H1 (cell line): ENCODE data around the gene RNF135. TPM values are rescaled to one million over a fixed set of nuclear protein-coding genes. Genes with fewer than 3 reads are reported as not detected.

Source experiments
- CTCF ChIA-PET: fragments of 300-600 bp; sonication (Branson Sonifier 250); formaldehyde crosslinking; loops from one replicate; lab custom pipeline; 2021; ENCODE audit not compliant: partially characterized antibody; lab: Charles Lee
- POLR2A ChIA-PET: fragments of 300-600 bp; sonication (Branson Sonifier 250); formaldehyde crosslinking; loops from one replicate; lab custom pipeline; 2021; ENCODE audit warnings: inconsistent platforms; ENCODE audit not compliant: partially characterized antibody; lab: Charles Lee
- DNase-seq, 2 experiments: peaks; one replicate each; pipeline versions ENCODE4 v3.0.0 to v3.0.0-alpha.2; 2010 to 2022; ENCODE audit warnings: low spot score in 2 of 2, low read depth in 1 of 2, mixed read lengths in 1 of 2
- FAIRE-seq: peaks from 2 replicates; lab custom pipeline; 2011; peaks lifted over from hg19 to GRCh38; lab: Jason Lieb, UNC
- H2AFZ ChIP-seq: 2 replicates; pipeline ENCODE4 v1.8.1; 2012; ENCODE audit warnings: low read length, inconsistent platforms
- H2AK5ac ChIP-seq: 2 replicates; pipeline ENCODE4 v1.6.1; 2013; ENCODE audit warnings: low read depth, low read length
- H2BK120ac ChIP-seq: replicated peaks from 2 replicates; pipeline ENCODE3; 2013; ENCODE audit warnings: low read depth, low read length, inconsistent platforms
- H2BK12ac ChIP-seq: 2 replicates; pipeline ENCODE4 v1.6.1; 2013; ENCODE audit warnings: low read depth, low read length
- H2BK15ac ChIP-seq: 2 replicates; pipeline ENCODE4 v1.6.1; 2013; ENCODE audit warnings: low read length
- H2BK20ac ChIP-seq: 2 replicates; pipeline ENCODE4 v1.6.1; 2013; ENCODE audit warnings: low read length
- H2BK5ac ChIP-seq: 2 replicates; pipeline ENCODE4 v1.6.1; 2013; ENCODE audit warnings: low read depth, low read length
- H3K14ac ChIP-seq: 2 replicates; pipeline ENCODE4 v1.6.1; 2013; ENCODE audit warnings: inconsistent platforms; ENCODE audit not compliant: insufficient read length
- H3K18ac ChIP-seq: 2 replicates; pipeline ENCODE4 v1.6.1; 2013; ENCODE audit warnings: low read length; ENCODE audit errors: extremely low read depth
- H3K23ac ChIP-seq: 2 replicates; pipeline ENCODE4 v1.6.1; 2013; ENCODE audit warnings: inconsistent platforms; ENCODE audit not compliant: insufficient read length
- H3K23me2 ChIP-seq: 2 replicates; pipeline ENCODE4 v1.6.1; 2013; ENCODE audit warnings: low read depth, low read length
- H3K27ac ChIP-seq: 2 replicates; pipeline ENCODE4 v1.6.1; 2011; ENCODE audit warnings: low read depth, low read length, inconsistent platforms
- H3K27me3 ChIP-seq, 4 experiments: replicated peaks in 1 of 4; 1 replicate in 1 of 4; 2 replicates in 3 of 4; pipeline versions ENCODE4 v1.6.1 to v1.8.1; 2011 to 2013; ENCODE audit warnings: low read length in 3 of 4, mild to moderate bottlenecking in 3 of 4, inconsistent platforms in 2 of 4, mixed read lengths in 2 of 4, moderate library complexity in 1 of 4; ENCODE audit not compliant: control insufficient read depth in 3 of 4, insufficient read depth in 3 of 4; ENCODE audit errors: extremely low read depth in 1 of 4
- H3K36me3 ChIP-seq, 4 experiments: 2 replicates each; pipeline versions ENCODE4 v1.6.1 to v1.8.1; 2011 to 2013; ENCODE audit warnings: mild to moderate bottlenecking in 4 of 4, low read length in 3 of 4, moderate library complexity in 2 of 4, control low read depth in 1 of 4, inconsistent platforms in 1 of 4; ENCODE audit not compliant: insufficient read depth in 4 of 4, control insufficient read depth in 2 of 4
- H3K4ac ChIP-seq: replicated peaks from 2 replicates; pipeline ENCODE3; 2013; ENCODE audit warnings: low read length, low read depth, mixed read lengths, inconsistent platforms; ENCODE audit not compliant: insufficient read length
- H3K4me1 ChIP-seq, 4 experiments: replicated peaks in 1 of 4; 1 replicate in 1 of 4; 2 replicates in 3 of 4; pipeline versions ENCODE4 v1.6.1 to v1.8.1; 2011 to 2013; ENCODE audit warnings: low read length in 3 of 4, inconsistent platforms in 2 of 4, mixed read lengths in 1 of 4; ENCODE audit not compliant: insufficient read depth in 4 of 4, control insufficient read depth in 3 of 4
- H3K4me2 ChIP-seq, 2 experiments: 2 replicates each; pipeline versions ENCODE4 v1.6.1 to v1.8.1; 2011 to 2013; ENCODE audit warnings: low read depth in 2 of 2, low read length in 2 of 2, control low read depth in 1 of 2, inconsistent platforms in 1 of 2, mild to moderate bottlenecking in 1 of 2; ENCODE audit not compliant: insufficient read depth in 1 of 2
- H3K4me3 ChIP-seq, 4 experiments: fragments of 200-600, 300-600 bp in 1 of 4; sonication (generic), shearing (Covaris generic), sonication (Bioruptor Twin) in 1 of 4; 2 replicates each; pipeline versions ENCODE4 v1.5.1 to v1.8.1; 2011 to 2016; ENCODE audit warnings: low read length in 4 of 4, low read depth in 3 of 4, control low read depth in 2 of 4, inconsistent platforms in 2 of 4, mild to moderate bottlenecking in 2 of 4, mixed read lengths in 1 of 4, moderate library complexity in 1 of 4; ENCODE audit not compliant: insufficient read depth in 2 of 4; ENCODE audit errors: extremely low read depth in 1 of 4
- H3K56ac ChIP-seq: replicated peaks from 2 replicates; pipeline ENCODE3; 2013; ENCODE audit warnings: low read depth, mild to moderate bottlenecking, mixed read lengths, low read length, inconsistent platforms; ENCODE audit not compliant: insufficient read length
- H3K79me1 ChIP-seq: 2 replicates; pipeline ENCODE4 v1.6.1; 2013; ENCODE audit warnings: low read depth, low read length, control low read depth
- H3K79me2 ChIP-seq, 2 experiments: 2 replicates each; pipeline versions ENCODE4 v1.6.1 to v1.8.1; 2012 to 2013; ENCODE audit warnings: low read length in 2 of 2, mild to moderate bottlenecking in 2 of 2, inconsistent platforms in 1 of 2; ENCODE audit not compliant: insufficient read depth in 2 of 2, control insufficient read depth in 1 of 2
- H3K9ac ChIP-seq, 4 experiments: replicated peaks in 1 of 4; 1 replicate in 1 of 4; 2 replicates in 3 of 4; pipeline versions ENCODE4 v1.6.1 to v1.8.1; 2011 to 2013; ENCODE audit warnings: low read depth in 3 of 4, low read length in 3 of 4, control low read depth in 2 of 4, mild to moderate bottlenecking in 2 of 4, moderate library complexity in 2 of 4, inconsistent platforms in 1 of 4; ENCODE audit errors: extremely low read depth in 1 of 4
- H3K9me3 ChIP-seq, 2 experiments: 2 replicates each; pipeline versions ENCODE4 v1.6.1 to v1.8.1; 2012 to 2013; ENCODE audit warnings: mild to moderate bottlenecking in 2 of 2, moderate library complexity in 2 of 2, control low read depth in 1 of 2, inconsistent platforms in 1 of 2, low read depth in 1 of 2, low read length in 1 of 2, mixed read lengths in 1 of 2; ENCODE audit not compliant: insufficient read depth in 2 of 2
- H4K20me1 ChIP-seq, 2 experiments: replicated peaks in 1 of 2; 2 replicates each; pipeline versions ENCODE3 to v1.8.1; 2011 to 2013; ENCODE audit warnings: inconsistent platforms in 2 of 2, low read length in 2 of 2, mild to moderate bottlenecking in 1 of 2; ENCODE audit not compliant: insufficient read depth in 2 of 2, control insufficient read depth in 1 of 2
- H4K5ac ChIP-seq: 2 replicates; pipeline ENCODE4 v1.6.1; 2013; ENCODE audit warnings: low read length, low read depth, mixed read lengths, inconsistent platforms; ENCODE audit not compliant: insufficient read length
- H4K8ac ChIP-seq: 2 replicates; pipeline ENCODE4 v1.8.0; 2013; ENCODE audit warnings: mild to moderate bottlenecking, moderate library complexity, low read length, inconsistent platforms; ENCODE audit not compliant: insufficient read depth; ENCODE audit errors: extremely low read depth
- H4K91ac ChIP-seq: replicated peaks from 2 replicates; pipeline ENCODE3; 2013; ENCODE audit warnings: low read length, mixed read lengths, inconsistent platforms; ENCODE audit not compliant: insufficient read length
- CHD1 ChIP-seq: IDR thresholded peaks from 2 replicates; pipeline ENCODE4 v1.6.1; 2012; ENCODE audit warnings: low read depth, low read length, improper control_type of control experiment
- WGBS, 2 experiments: shearing (Covaris generic) in 1 of 2; methylation state at CpG; one replicate each; pipeline versions ENCODE4 v1.1.6 to v1.1.7; 2013 to 2015; ENCODE audit warnings: low lambda C conversion rate in 2 of 2, mixed read lengths in 2 of 2, inconsistent platforms in 1 of 2, low coverage in 1 of 2, missing lambda C conversion rate in 1 of 2; ENCODE audit not compliant: insufficient replicate concordance in 2 of 2, insufficient coverage in 1 of 2, insufficient read length in 1 of 2; ENCODE audit errors: extremely low coverage in 1 of 2, missing lambda C conversion rate in 1 of 2; 5-methylcytosine and 5-hydroxymethylcytosine counted together
- polyA plus RNA-seq, 7 experiments: library from polyadenylated mRNA; depleted of rRNA in 3 of 7; stranded (reverse) in 5 of 7; unstranded in 2 of 7; fragments of >200 nt in 5 of 7; fragments of 200-250 nt in 2 of 7; gene quantifications; 1 replicate in 5 of 7; 2 replicates in 1 of 7; 4 replicates in 1 of 7; pipeline versions ENCODE4 v1.2.1 to v1.2.3, GENCODE V29; 2011 to 2013; ENCODE audit warnings: missing spikeins in 2 of 7, mixed read lengths in 2 of 7
- total RNA-seq: library from RNA; stranded (reverse); fragmentation: NEBNext Ultra II Directional; extraction: Animal tissue kit (Norgen Biotek cat#: 25700); gene quantifications from 2 replicates; pipeline ENCODE4 v1.2.1, GENCODE V29; 2021

The RNF135 gene
- total and polyA plus RNA-seq, 2 of the 8 experiments (the other 6 are each of a cell fraction or from before 2014, with no cell fraction given), result 8.8 to 9.0 TPM

GRCh38 chr17:30928584-30928983 lies 42.3 kb upstream of the RNF135 start:
- Histone ChIP-seq H2BK12ac (no peak overlapping the region), H2BK5ac (no peak overlapping the region), H3K18ac (no peak overlapping the region), H2BK15ac (no peak overlapping the region), H2AFZ (no peak overlapping the region), H2BK120ac (no peak overlapping the region), H3K4me2 (no peak overlapping the region), H2BK20ac (no peak overlapping the region), H3K36me3 (no peaks in the 10 kb centered on the region), H3K23me2 (no peaks in the 10 kb centered on the region), H4K91ac (no peak overlapping the region), H3K56ac (no peak overlapping the region), H3K9me3 (no peaks in the 10 kb centered on the region), H3K9ac (no peak overlapping the region; a peak in 1 of 7 replicates), H3K27ac (no peak overlapping the region), H3K27me3 (peaks cover 0 to 10% (median 4%) of the 10 kb centered on the region in 4 experiments; a peak in 6 of 7 replicates), H3K14ac (no peak overlapping the region), H3K4ac (no peak overlapping the region), H3K4me1 (no peaks in the 10 kb centered on the region), H2AK5ac (no peak overlapping the region), H4K5ac (no peak overlapping the region), H4K8ac (no peak overlapping the region), H3K4me3 (no peak overlapping the region), H4K20me1 (no peaks in the 10 kb centered on the region), H3K79me2 (no peaks in the 10 kb centered on the region), H3K23ac (no peak overlapping the region), H3K79me1 (no peaks in the 10 kb centered on the region)
- ChIA-PET POLR2A (no interaction called here), CTCF (interaction anchor here (0.6 to 1.4 kb wide), 4 partner anchors 10 to 42 kb away, joined by 3 read pairs; partner anchors contain the start of gene RNF135)
- no peak for DNase-seq
- 76% methylated on average over 3 of the region's 3 CpGs; no CpG with 5 or more reads in 1 of the 2 experiments for WGBS, 2 experiments
- no peak for FAIRE-seq
- no peak for TF ChIP-seq CHD1
